Measurements from ENCODE around the gene CTSH.

GRCh38 chr15:78979456-78980320, 34.8 kb upstream of the CTSH start:
- no peak for TF ChIP-seq POLR2A (IDR thresholded peaks at IDR 0.05; ENCODE audit: extremely low read depth, insufficient read length)
- TF ChIP-seq CTCF (IDR thresholded peaks at IDR 0.05; ENCODE audit: low read depth, low read length) = peak; percentile 84

Data from NB4 (cell line).